Measurements from ENCODE around the gene SLC26A4.

Gene SLC26A4

DNA sequence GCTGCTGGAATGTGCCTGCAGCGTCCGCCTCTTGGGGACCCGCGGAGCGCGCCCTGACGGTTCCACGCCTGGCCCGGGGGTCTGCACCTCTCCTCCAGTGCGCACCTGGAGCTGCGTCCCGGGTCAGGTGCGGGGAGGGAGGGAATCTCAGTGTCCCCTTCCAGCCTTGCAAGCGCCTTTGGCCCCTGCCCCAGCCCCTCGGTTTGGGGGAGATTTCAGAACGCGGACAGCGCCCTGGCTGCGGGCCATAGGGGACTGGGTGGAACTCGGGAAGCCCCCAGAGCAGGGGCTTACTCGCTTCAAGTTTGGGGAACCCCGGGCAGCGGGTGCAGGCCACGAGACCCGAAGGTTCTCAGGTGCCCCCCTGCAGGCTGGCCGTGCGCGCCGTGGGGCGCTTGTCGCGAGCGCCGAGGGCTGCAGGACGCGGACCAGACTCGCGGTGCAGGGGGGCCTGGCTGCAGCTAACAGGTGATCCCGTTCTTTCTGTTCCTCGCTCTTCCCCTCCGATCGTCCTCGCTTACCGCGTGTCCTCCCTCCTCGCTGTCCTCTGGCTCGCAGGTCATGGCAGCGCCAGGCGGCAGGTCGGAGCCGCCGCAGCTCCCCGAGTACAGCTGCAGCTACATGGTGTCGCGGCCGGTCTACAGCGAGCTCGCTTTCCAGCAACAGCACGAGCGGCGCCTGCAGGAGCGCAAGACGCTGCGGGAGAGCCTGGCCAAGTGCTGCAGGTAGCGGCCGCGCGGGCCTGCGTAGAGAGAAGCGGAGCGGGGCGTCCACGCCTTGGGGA is 645 bp downstream of the SLC26A4 start:
- DNase-seq (ENCODE audit: low read depth) = peak; percentile 59

DNA sequence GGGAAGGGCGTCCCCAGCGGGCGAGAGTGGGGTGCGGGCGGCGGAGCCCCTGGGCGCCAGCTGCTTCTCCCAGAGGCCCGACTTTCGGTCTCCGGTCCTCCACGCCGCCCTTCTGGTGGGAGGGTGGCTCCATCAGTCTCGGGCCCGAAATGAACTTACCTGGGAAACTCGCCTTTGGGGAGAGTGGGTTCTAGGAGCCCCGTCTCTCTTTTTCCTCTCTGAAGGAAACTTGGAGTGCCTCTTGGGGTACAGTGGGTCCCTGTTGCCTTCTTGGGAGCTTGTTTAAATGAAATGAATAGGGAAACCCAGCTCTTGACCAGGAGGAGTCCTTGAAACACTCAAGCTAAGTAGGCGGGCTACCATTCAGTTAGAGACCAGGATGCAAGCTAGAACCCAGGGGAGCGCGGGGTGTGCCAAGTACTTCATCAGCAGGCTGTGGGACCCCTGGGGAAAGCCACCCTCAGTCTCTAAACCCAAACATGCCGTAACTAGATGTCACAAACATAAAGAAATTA is 1.3 kb downstream of the SLC26A4 start:
- DNase-seq (ENCODE audit: low read depth) = no peak

DNA sequence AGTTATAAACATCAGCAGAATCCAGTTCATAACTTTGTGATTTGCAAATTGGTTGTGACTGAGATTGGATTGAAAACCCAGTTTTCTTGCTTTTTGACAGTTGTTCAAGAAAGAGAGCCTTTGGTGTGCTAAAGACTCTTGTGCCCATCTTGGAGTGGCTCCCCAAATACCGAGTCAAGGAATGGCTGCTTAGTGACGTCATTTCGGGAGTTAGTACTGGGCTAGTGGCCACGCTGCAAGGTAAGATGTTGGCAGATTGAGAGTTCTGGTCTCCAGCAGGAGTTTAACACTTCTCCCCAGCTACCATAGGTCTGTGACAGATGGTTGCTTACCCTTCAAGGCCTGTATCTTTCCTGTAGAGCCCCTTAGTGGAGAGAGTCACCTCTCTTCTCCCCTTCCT is 2.6 kb downstream of the SLC26A4 start:
- no peak for DNase-seq (ENCODE audit: low read depth)

DNA sequence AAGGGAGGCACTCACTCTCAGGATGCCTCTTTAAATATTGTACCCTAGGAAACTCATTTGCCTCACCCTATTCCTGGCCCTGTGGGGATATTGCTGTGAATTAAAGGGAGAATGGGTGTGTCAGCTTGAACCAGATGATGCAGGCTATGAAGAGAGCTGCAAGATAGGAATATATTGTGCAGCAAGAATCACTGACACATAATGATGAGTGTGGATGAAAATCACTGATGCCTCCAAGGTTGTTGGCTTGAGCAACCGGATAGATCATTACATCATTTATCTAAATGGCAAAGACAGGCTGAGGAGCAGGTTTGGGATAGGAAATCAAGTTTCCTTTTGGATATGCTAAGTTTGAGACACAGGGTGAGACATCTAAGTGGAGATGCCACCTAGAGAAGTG is 6.2 kb downstream of the SLC26A4 start:
- DNase-seq (ENCODE audit: low read depth) = no peak

DNA sequence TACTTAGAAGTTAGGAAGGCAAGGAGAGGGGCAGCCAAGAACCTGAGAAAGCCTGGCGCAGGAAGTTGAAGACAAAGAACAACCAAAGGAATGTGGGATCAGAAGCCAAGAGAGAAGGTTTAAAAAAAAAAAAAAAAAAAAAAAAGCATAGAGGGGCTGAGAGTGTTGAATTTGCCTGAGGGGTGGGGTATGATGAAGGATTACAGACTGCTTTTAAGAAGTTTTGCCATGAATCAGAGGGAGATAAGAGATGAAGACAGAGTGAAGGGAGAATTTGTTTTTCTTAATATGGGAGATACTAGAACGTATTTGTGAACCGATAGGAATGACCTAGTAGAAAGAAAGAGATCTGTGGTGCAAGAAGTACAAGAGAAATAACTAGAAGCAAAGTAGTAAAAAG is 6.7 kb downstream of the SLC26A4 start:
- no peak for DNase-seq (ENCODE audit: low read depth)

DNA sequence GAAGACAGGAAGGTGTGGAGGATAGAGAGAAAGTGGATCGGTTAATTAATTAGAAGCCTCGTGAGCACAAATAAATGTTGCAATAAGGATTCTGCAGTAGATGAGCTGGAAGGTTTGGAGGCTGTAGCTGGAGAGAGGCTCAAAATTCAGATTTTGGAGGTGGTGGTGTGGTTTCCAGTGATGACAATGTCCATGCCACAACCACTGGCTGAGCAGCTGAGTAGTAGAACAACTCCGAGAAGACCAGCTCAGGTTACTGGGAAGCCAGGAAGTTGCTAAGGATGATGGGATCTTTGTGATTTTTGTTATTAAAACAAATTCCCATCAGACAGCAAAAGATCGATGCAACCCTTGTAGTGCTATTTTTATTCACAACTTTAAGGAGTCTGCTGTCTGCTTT is 7.7 kb downstream of the SLC26A4 start:
- DNase-seq (ENCODE audit: low read depth) = no peak

DNA sequence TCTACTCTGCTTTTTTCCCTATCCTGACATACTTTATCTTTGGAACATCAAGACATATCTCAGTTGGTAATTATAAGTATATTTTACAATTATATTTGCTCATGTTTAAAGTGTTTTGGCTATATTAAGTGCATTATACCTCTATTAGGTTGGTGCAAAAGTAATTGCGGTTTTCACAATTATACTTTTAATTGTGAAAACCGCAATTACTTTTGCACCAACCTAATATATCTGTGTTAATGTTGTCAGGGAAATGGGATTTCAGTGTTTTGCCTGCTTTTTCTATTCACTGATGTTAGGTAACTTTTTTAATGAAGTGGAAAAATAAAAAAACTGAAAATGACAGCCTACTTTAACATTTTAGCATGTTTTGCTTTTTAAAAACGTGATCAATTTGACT is 11.6 kb downstream of the SLC26A4 start:
- no peak for DNase-seq (ENCODE audit: low read depth)

DNA sequence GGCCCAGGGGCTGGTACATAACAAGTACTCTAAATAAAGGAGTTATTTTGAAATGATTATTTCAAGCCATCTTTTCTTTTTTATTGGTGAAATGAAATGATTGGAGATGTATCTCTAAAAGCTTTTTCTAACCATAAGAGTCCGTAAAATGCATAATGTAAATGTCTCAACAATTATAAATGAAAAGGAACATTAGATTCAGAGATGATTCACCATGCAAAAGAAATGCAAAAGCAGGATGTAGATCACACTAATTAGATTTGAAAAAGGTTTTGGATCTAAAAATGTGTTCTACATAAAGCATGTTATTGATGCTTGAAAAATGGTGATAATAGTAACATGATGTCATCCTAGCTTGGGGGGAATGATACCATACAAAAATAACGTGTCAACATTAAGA is 15.6 kb downstream of the SLC26A4 start:
- no peak for DNase-seq (ENCODE audit: low read depth)

DNA sequence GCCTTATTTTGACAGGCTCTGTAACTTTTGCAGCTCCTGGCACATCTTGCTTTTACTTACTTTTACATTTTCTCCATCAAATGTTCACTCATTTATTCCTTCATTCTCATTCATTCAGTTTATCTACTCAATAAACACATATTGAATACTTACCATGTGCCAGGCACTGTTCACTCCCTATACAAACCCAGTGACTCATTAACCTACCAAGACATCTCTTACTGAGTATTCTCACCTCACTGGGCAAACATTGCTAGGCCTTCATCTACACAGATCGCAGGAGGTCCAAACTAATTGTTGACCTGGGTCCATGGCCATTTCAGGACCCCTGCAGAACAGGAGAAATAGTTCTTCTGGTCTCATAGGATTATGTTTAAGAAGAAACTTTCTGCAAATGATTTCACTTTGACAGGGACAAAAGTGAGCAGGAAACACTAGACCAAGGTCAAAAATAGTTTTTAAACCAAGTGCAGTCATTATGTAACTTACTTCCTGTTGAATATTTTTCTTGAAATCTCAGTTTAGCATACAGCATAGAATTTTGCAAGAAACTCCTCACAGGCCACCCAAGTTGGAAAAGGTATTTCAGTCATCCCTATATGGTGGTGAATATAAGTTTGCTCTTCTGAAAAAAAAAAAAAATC is 17.6 kb downstream of the SLC26A4 start:
- no peak for DNase-seq (ENCODE audit: low read depth)

DNA sequence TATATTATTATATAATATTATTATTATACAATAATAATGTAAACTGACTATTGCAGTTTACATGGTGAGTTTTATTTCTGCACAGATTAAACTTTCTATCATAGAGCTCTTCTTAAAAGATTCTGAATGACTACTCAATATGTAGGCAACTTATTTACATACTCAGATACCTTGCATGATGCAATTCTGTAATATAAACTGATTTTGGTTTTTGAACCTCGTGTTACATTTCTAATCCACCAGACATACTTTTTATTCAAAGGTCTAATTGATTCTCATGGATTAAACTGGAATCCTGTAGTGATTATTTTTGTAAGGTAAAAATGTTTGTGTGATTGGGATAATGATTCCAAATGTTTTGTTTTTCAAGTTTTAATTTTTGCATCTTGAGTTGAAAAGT is 19.9 kb downstream of the SLC26A4 start:
- no peak for DNase-seq (ENCODE audit: low read depth)

DNA sequence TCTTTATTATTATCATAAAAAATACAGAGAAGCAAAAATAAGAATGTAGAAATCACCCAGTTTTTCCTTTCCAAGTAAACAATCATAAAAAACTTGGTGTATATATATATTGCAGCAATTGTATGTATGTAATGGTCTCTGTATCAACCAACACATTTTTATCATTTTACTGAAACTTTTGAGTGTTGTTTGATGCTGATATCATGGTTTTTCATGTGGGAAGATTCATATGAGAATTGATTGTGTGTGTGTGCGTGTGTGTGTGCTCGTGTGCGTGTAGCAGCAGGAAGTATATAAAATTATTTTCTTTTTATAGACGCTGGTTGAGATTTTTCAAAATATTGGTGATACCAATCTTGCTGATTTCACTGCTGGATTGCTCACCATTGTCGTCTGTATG is 22.3 kb downstream of the SLC26A4 start:
- DNase-seq (ENCODE audit: low read depth) = no peak

DNA sequence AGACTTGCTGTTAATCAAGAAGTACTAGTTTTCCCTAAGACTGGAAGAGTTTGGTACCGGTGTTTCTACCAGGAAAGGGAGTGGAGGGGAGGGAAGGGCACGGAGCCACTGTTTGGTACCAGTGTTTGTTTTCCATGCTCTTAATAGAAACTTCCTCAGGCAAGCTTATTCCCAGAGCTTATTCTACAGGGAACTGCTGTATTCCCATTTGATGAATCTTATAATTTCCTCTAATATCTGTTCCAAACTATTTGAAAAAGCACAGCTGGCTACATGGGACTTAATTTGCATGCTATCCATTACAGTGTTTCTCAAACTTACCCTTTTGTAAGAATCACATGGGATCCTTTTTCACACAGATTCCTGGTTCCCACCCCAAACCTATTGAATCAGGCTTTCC is 23.7 kb downstream of the SLC26A4 start:
- DNase-seq (ENCODE audit: low read depth) = no peak

DNA sequence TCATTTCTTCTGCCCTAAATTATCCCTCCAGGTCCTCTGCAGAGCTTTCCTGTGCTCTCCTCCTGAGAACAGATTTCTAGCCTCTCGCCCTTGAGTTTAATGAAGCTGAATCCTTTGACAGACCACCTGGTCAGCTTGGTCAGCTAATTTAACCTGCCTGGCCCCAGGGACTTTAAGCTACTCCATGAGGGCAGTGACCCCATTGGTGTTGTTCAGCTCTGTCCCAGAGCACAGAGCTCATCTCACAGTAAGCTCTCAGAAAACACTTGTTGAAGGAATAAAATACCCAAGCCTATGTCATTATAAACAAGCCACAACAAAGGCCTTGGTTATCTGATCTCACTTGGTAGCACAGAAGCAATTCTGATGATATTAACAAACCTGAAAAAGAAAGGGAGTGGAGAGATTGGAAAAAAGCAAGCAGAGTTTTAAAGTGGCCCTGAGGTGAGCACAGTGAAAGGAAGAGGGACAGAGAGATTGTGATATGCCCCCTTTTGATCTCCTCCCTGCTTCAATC is 24.4 kb downstream of the SLC26A4 start:
- DNase-seq (ENCODE audit: low read depth) = no peak

DNA sequence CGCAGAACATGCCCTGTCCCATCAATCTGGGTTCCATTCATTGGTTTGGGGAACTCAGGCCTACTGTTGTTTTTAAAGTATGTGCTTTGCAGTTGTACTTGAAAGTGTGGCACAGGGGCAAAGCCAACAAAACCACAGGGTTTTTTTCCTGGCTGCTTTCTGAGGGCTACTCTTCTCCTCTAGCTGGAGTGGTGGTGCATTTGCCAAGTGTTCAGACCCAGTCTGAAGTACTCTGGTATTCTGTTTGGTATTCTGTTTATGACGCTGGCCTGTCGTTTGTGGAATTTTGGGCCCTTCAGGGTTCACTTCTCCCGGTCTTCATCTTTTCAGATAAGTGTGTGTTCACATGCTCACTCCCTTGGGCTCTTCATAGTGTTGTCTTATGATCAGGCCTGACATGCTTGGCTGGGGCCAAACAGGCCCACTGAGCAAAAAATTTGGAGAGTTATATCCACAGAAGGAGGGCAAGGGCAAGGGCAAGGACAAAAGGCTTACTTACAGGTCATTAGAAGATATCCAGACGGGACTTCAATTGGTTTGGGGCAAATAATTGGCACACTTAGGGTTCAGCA is 26.3 kb downstream of the SLC26A4 start:
- DNase-seq (ENCODE audit: low read depth) = no peak

DNA sequence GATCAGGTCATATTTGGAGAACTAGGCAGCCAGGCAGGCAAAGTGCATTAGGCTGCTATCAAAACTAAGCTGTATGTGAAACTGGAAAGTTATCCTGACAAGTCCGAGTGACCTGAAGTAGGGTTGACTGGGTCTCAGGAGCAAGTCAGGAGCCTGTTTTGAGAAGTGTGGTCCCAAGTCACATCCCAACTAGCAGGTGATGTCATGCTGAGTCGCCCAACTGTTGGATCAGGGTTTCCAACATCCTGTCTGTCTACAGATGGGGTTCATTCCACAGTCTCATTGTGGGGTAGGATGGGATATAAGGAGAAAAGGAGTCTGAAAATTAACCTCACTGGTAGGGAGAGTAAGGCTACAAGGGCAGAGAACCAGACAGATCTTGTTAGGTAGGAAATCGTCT is 27.0 kb downstream of the SLC26A4 start:
- DNase-seq (ENCODE audit: low read depth) = peak; percentile 34

DNA sequence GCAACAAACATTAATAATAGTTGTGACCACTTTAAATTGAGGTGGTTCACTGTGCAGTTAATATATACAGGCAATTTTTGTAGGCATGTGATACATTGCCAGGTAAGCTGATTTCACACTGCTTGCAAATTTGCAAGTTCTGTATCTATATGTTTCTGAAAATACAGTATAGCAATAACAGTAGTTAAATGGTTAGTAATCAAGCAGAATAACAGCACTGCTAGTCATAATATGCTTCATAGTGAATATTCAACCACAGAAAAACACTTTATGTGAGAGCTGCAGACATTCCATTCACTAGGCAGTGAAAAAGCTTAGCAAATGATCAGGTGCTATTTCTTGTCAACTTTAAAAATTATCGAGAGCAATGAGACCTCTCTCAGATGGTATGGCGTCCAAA is 28.9 kb downstream of the SLC26A4 start:
- no peak for DNase-seq (ENCODE audit: low read depth)

DNA sequence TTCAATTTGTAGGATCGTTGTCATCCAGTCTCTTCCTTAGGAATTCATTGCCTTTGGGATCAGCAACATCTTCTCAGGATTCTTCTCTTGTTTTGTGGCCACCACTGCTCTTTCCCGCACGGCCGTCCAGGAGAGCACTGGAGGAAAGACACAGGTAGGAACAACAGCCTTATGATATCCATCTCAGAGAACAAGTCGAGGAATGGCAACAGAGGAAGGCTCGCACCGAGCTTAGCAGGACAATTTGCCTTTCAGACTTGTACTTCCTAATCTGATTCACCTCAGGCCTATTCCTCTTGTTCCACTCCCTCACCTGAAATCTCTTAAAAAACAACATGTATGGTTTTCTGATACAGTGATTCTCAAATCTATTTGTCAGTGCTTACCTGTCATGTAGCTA is 29.5 kb downstream of the SLC26A4 start:
- DNase-seq (ENCODE audit: low read depth) = no peak

DNA sequence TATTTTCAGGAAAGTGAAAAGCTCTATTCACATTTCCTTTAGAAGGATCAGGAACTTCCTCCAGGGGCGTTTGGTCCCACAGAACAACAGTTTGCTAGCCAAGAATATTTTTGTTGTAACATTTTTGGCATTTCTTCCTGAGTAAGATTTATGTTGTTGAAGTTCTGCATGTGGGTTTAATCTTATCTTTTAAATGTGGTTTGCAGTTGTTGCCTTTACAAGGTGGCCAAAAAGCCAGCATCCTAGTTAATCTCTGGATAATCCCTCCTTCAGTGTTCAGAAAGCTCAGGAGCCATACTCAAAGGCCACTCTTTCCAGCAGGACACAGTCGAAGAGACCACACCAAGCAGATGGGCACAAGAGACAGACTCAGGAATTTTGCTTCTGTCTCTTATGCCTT is 30.0 kb downstream of the SLC26A4 start:
- peak; percentile 61 for DNase-seq (ENCODE audit: low read depth)

DNA sequence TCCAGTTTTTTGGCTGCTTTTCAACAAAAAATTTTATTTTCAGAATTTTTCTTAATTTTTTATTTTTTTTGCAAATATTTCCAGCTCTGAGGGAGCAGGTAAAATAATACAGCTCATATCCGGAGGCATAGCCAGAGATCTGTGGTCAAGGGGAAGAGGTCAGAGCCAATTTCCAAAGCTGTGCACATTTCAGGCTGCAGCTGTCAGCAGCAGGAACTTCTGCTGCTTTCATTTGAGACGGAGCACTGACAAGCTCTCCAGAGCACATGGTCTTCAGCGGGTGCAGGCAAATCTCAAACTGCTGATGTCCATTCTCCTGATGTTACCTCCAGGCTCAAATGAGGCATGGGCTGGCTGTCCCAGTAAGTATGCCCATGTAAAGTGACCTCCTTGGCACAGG is 31.1 kb downstream of the SLC26A4 start:
- DNase-seq (ENCODE audit: low read depth) = no peak

DNA sequence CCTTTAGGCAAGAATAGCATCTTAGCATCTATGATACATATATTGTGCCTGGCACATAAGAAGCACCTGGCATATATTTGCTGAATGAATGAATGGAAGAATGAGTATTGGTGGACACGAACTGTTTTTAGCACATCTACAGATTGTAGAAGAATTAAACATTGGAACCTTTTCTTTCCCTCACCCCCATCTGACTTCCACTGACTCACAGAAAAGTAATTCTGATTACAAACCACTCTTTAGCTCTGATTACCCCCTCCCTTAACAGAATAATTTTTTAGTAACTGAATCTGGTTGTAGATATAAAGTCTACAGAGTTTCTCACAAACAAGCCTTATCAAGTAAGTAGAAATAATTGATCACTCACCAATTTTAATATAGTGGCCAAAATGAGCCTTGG is 31.9 kb downstream of the SLC26A4 start:
- peak; percentile 40 for DNase-seq (ENCODE audit: low read depth)

DNA sequence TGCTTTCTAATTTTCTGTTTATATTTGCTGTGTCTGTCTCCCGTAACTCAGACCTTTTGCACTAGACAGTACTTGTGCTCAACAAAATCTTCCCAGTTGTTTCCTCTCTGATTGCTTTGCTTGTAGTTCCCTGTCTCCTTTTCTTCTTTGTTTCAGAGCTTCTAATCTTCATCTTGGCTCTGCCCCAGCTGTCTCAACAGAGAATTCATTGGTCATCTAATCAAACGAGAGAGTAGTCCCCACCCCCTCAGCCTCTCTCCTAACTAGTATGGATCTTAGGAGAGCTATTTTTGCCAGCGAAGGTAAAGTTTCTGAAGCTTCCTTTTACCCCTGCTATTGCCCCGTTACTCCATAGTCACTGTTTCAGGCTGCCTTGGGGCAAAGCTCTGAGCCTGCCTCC is 32.8 kb downstream of the SLC26A4 start:
- DNase-seq (ENCODE audit: low read depth) = no peak

DNA sequence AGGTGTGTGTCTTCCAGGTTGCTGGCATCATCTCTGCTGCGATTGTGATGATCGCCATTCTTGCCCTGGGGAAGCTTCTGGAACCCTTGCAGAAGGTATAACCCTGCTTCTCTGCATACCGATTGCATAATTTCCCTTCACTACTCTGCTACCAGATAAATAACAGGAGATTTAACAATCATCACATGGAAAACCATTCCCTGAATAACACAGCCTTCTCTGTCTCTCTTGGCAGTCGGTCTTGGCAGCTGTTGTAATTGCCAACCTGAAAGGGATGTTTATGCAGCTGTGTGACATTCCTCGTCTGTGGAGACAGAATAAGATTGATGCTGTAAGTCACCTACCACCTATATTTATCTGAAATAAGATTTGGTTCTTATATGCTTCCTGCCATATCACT is 33.8 kb downstream of the SLC26A4 start:
- peak; percentile 11 for DNase-seq (ENCODE audit: low read depth)

DNA sequence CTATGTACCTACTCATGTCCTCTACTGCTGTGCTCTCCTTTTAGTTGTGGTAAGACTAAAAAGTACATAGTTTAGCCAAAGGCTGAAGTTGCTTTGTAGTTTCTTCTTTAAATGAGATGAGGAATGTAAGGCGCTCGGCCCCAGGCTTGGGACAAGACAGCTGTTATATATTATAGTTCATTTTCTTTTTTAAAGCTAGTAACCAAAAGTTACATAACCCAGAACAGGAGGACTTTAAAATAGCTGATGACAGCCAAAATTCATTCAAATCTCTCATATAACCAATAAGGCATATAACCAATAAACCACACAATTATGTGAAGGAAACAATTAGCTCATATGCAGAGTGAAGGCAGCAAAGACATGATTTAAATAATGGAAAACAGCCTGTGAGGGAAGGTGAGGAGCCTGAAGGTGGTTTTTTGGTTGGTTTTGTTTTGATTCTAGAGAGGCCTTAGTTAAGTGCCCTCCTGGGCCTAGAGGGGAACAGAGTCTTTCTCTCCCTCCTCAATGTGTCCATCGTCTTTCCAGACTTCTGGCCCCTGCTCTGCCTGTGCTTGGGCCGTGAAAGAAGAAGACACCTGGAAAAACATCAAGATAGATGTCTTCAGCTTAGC is 35.8 kb downstream of the SLC26A4 start:
- DNase-seq (ENCODE audit: low read depth) = no peak

All from EH (cell line).